ENCODE measurements around the gene PDXP. TPM values are rescaled to one million over a fixed set of nuclear protein-coding genes. Genes with fewer than 3 reads are reported as not detected.
A peak's percentile ranks its signal among the peaks of the same experiment; 100 is the strongest.
"Not testable (repeated sequence)": the region's sequence is repeated elsewhere in the genome, so short reads cannot be mapped to it uniquely, and the experiment has no call there.

PDXP gene
- total and polyA plus RNA-seq, 5 donors from 2014 or later: 1.1 to 5.8 (median 2.0) TPM

DNA sequence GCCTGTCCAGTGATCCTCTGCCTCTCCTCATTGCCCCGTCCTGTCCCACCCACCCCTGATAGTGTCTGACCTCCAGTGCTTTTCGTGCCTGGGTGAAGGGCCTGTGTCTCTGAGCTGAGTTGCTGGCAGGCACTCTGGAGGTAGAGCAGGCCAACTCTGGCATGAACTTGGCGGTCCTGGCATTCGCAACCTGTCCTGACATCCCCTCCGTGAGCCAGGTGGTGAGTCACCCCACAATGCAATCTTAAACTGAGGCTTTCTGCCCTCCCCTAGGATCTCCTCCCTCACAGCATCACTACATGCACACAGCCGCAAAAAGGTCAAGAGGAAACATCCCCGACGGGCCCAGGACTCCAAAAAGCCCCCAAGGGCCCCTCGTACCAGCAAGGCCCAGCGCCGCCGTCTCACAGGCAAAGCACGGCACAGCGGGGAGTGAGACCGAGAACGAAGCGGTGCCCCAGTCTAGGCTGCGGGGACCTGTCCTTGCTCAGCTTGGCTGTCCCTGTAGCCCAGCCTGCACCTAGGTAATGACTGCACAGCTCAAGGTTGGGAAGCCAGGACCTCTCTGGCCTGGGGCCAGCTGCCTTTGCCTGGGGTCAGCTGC is 32.5 kb downstream of the PDXP start:
- Mint-ChIP-seq H3K4me3 (peak overlapping the region in 1 of 4 donors; percentile 38), H3K27ac (no peak overlapping the region), H3K27me3 (no peaks in the 10 kb centered on the region), H3K36me3 (peaks cover 29% of the 10 kb centered on the region), H3K4me1 (peaks cover 2 to 32% (median 20%) of the 10 kb centered on the region in 4 donors), H3K9me3 (no peaks in the 10 kb centered on the region)
- no peak for DNase-seq
- H3K36me3 ChIP-seq (ENCODE audit: control insufficient read depth, insufficient read depth, low read length): peaks cover 54% of the 10 kb centered on the region
- no peak for ATAC-seq (ENCODE audit: low read depth in 2 of 2)
- H3K27ac ChIP-seq (ENCODE audit: insufficient read depth, low read length, poor library complexity, severe bottlenecking): no peak overlapping the region
- H3K27me3 ChIP-seq (ENCODE audit: control insufficient read depth, insufficient read depth, low read length): no peaks in the 10 kb centered on the region
- peaks cover 16% of the 10 kb centered on the region for H3K4me1 ChIP-seq (ENCODE audit: control insufficient read depth, insufficient read depth, low read length, poor library complexity, severe bottlenecking)
- H3K4me3 ChIP-seq (ENCODE audit: low read depth, low read length): no peak overlapping the region
- no peaks in the 10 kb centered on the region for H3K9me3 ChIP-seq (ENCODE audit: control insufficient read depth in 2 of 2, low read length in 2 of 2)

DNA sequence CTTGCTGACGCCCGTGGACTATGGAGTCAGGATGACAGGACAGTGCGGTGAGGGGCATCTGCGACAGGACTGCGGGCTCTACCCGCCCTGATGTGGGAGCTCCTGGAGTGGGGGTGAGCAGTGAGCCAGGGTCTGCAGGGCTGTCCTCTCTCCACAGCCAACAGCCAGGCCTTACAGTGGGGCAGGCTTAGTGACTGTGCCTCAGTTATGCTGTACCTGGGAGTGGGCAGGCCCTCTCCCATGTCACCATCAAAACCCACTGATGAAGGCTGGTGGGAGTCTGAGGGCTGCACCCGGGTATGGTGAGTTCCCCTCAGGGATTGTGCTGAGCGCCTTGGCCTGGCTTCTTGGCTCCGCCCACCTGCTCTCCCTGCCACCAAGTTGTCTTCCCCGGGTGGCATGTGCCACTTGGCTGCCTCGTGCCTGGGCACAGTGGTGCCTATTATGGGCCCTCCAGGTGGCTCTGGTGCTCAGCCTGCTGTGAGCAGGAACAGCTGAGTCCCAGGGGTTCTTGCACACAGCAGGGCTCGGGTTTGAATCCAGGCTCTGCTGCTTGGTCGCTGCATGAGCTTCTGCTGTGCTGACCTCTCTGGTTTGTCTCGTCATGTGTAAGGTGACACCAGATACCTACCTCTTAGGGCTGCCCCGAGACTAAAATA is 34.2 kb downstream of the PDXP start:
- Mint-ChIP-seq H3K4me3 (peak overlapping the region in 1 of 4 donors; percentile 21), H3K4me1 (peaks cover 0 to 27% (median 12%) of the 10 kb centered on the region in 4 donors)

GRCh38 chr22:37694131-37694530 is 35.6 kb downstream of the PDXP start:
- not testable (repeated sequence) for H3K4me3 Mint-ChIP-seq; H3K4me3 ChIP-seq (ENCODE audit: low read depth, low read length); H3K27me3 ChIP-seq (ENCODE audit: control insufficient read depth, insufficient read depth, low read length); H3K27ac Mint-ChIP-seq; H3K9me3 Mint-ChIP-seq; H3K27ac ChIP-seq (ENCODE audit: insufficient read depth, low read length, poor library complexity, severe bottlenecking); ATAC-seq (ENCODE audit: low read depth in 2 of 2); H3K9me3 ChIP-seq (ENCODE audit: control insufficient read depth in 2 of 2, low read length in 2 of 2); H3K27me3 Mint-ChIP-seq; DNase-seq; H3K4me1 ChIP-seq (ENCODE audit: control insufficient read depth, insufficient read depth, low read length, poor library complexity, severe bottlenecking)
- H3K4me1 Mint-ChIP-seq: peaks cover 0 to 20% (median 5%) of the 10 kb centered on the region in 4 donors
- peaks cover 43% of the 10 kb centered on the region for H3K36me3 ChIP-seq (ENCODE audit: control insufficient read depth, insufficient read depth, low read length)
- peaks cover 23% of the 10 kb centered on the region for H3K36me3 Mint-ChIP-seq

More for the DNA sequence above, 34.2 kb downstream of the PDXP start:
- H3K27ac Mint-ChIP-seq: peak overlapping the region; percentile 44 to 88 (median 79)
- ATAC-seq (ENCODE audit: low read depth in 2 of 2) (no peak), DNase-seq (no peak)
- H3K9me3 Mint-ChIP-seq: no peaks in the 10 kb centered on the region
- Histone ChIP-seq H3K27ac (ENCODE audit: insufficient read depth, low read length, poor library complexity, severe bottlenecking) (no peak overlapping the region), H3K27me3 (ENCODE audit: control insufficient read depth, insufficient read depth, low read length) (no peaks in the 10 kb centered on the region), H3K4me3 (ENCODE audit: low read depth, low read length) (no peak overlapping the region), H3K36me3 (ENCODE audit: control insufficient read depth, insufficient read depth, low read length) (peaks cover 54% of the 10 kb centered on the region), H3K9me3 (ENCODE audit: control insufficient read depth in 2 of 2, low read length in 2 of 2) (no peaks in the 10 kb centered on the region), H3K4me1 (ENCODE audit: control insufficient read depth, insufficient read depth, low read length, poor library complexity, severe bottlenecking) (peaks cover 4% of the 10 kb centered on the region)
- H3K27me3 Mint-ChIP-seq: no peaks in the 10 kb centered on the region
- H3K36me3 Mint-ChIP-seq: peaks cover 29% of the 10 kb centered on the region

DNA sequence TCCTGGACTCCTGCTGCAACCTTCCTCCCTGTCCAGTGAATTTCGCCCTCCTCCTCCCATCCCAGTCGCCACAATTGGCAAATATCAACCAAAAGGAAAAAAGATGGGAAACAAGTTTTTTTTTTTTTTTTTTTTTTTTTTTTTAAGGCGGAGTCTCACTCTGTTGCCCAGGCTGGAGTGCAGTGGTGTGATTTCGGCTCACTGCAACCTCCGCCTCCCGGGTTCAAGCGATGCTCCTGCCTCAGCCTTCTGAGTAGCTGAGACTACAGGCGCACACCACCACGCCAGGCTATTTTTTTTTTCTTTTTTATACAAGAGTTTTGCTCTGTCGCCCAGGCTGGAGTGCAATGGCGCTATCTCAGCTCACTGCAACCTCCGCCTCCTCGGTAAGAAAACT is 37.7 kb downstream of the PDXP start:
- not testable (repeated sequence) for H3K9me3 Mint-ChIP-seq; DNase-seq; H3K9me3 ChIP-seq (ENCODE audit: control insufficient read depth in 2 of 2, low read length in 2 of 2); H3K27me3 ChIP-seq (ENCODE audit: control insufficient read depth, insufficient read depth, low read length); H3K27ac Mint-ChIP-seq; H3K4me3 ChIP-seq (ENCODE audit: low read depth, low read length); H3K27me3 Mint-ChIP-seq; ATAC-seq (ENCODE audit: low read depth in 2 of 2); H3K4me1 ChIP-seq (ENCODE audit: control insufficient read depth, insufficient read depth, low read length, poor library complexity, severe bottlenecking); H3K27ac ChIP-seq (ENCODE audit: insufficient read depth, low read length, poor library complexity, severe bottlenecking)
- Mint-ChIP-seq H3K4me1 (peaks cover 0 to 17% (median 5%) of the 10 kb centered on the region in 4 donors), H3K4me3 (peak overlapping the region in 2 of 4 donors; percentile 4 to 41), H3K36me3 (peaks cover 16% of the 10 kb centered on the region)
- peaks cover 26% of the 10 kb centered on the region for H3K36me3 ChIP-seq (ENCODE audit: control insufficient read depth, insufficient read depth, low read length)

DNA sequence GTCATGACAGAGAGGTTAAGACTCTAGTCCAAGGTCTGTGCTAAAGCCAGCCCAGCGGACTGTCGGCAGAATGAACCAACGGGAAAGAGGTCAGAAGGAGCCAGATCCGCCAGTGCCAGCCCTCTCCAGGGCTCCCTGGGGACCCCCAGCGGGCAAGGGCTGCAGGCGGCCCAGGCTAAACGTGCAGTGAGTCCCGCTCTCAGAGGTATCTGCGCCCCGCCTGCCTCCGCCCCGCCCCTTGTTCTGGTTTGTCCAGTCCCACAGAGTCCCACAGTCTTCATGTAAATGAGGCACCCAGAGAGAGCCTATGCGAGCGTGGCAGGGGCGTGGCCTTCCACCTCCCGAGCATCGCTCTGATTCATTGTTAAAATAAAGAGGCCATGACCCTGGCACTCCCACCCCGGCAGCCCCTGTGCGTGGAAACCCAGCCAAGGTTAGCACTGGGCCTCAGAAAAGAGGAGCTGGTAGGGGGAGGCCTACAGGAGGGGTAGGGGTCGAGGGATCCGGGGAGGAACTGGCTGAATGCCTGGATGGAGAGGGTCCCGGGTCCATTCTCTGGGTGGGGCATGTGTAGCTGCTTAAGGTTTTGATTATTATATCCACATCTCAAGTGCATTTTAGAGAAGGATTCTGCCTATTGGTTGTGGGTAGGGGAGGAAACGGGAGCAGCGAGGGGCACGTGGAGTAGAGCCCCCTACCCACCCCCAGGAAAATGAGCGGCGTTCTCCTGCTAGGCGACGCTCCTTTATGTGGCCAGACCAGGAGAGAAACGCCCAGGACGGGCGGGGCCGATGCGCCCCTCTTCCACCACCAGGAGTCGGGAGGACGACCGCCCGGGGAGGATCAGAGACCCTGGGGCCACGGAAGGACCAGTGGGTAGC is 38.4 kb downstream of the PDXP start, which contains the start of gene TRIOBP:
Gene TRIOBP, plus strand, starts transcription at position 392 of the 881 bp plus-strand sequence. CDS start 4,318 bp downstream, outside the sequence.
- Histone ChIP-seq H3K36me3 (ENCODE audit: control insufficient read depth, insufficient read depth, low read length) (peaks cover 20% of the 10 kb centered on the region), H3K9me3 (ENCODE audit: control insufficient read depth in 2 of 2, low read length in 2 of 2) (no peaks in the 10 kb centered on the region), H3K4me1 (ENCODE audit: control insufficient read depth, insufficient read depth, low read length, poor library complexity, severe bottlenecking) (no peaks in the 10 kb centered on the region), H3K4me3 (ENCODE audit: low read depth, low read length) (no peak within 1 kb of the TSS), H3K27ac (ENCODE audit: insufficient read depth, low read length, poor library complexity, severe bottlenecking) (no peak within 1 kb of the TSS), H3K27me3 (ENCODE audit: control insufficient read depth, insufficient read depth, low read length) (no peaks in the 10 kb centered on the region)
- Mint-ChIP-seq H3K4me3 (peak within 1 kb of the TSS; percentile 4 to 79 (median 30)), H3K36me3 (peaks cover 16% of the 10 kb centered on the region), H3K27me3 (no peaks in the 10 kb centered on the region), H3K4me1 (peaks cover 0 to 17% (median 5%) of the 10 kb centered on the region in 4 donors), H3K9me3 (no peaks in the 10 kb centered on the region), H3K27ac (peak within 1 kb of the TSS in 1 of 3 donors; percentile 68)
- DNase-seq (peak; percentile 70 to 90 (median 73)), ATAC-seq (ENCODE audit: low read depth in 2 of 2) (peak; percentile 87 to 96)

- ATAC-seq (ENCODE audit: low read depth in 2 of 2) (no peak), DNase-seq (no peak)
- H3K9me3 ChIP-seq (ENCODE audit: control insufficient read depth in 2 of 2, low read length in 2 of 2): no peaks in the 10 kb centered on the region
- no peaks in the 10 kb centered on the region for H3K4me1 ChIP-seq (ENCODE audit: control insufficient read depth, insufficient read depth, low read length, poor library complexity, severe bottlenecking)
- no peaks in the 10 kb centered on the region for H3K27me3 ChIP-seq (ENCODE audit: control insufficient read depth, insufficient read depth, low read length)
- Mint-ChIP-seq H3K36me3 (peaks cover 13% of the 10 kb centered on the region), H3K4me3 (no peak overlapping the region), H3K27me3 (no peaks in the 10 kb centered on the region), H3K9me3 (no peaks in the 10 kb centered on the region), H3K4me1 (peaks cover 0 to 17% (median 5%) of the 10 kb centered on the region in 4 donors), H3K27ac (no peak overlapping the region)
- H3K27ac ChIP-seq (ENCODE audit: insufficient read depth, low read length, poor library complexity, severe bottlenecking): no peak overlapping the region
- H3K36me3 ChIP-seq (ENCODE audit: control insufficient read depth, insufficient read depth, low read length): peaks cover 16% of the 10 kb centered on the region
- H3K4me3 ChIP-seq (ENCODE audit: low read depth, low read length): no peak overlapping the region
These were observed 39.0 kb downstream of the PDXP start for GRCh38 chr22:37697538-37697835.

DNA sequence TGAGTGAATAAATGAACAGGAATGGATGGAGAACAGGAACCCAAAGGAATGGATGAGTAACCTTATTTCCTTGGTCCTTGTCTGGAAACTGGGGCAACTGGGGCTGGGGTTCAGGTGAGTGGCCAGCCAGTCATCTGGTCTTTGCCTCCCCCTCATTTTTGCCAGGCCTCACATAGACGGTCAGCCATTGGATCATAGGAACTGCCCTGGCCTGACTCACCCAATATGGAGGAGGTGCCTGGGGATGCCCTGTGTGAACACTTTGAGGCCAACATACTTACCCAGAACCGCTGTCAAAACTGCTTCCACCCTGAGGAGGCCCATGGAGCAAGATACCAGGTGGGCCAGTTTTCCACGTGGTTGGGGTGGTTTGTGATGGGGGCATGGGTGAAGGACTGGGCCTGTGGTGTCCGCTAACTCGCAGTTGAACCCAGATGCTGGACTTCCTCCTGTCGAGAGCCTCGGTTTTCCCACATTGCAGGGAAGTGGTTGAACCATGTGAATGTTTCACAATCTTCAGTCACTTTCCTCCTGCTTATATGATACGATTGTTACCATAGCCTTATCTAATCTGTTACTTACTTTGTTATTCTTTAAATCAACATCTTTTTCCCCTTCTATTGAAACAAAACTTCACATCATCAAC is 42.7 kb downstream of the PDXP start:
- H3K9me3 Mint-ChIP-seq: no peaks in the 10 kb centered on the region
- H3K9me3 ChIP-seq (ENCODE audit: control insufficient read depth in 2 of 2, low read length in 2 of 2): no peaks in the 10 kb centered on the region
- ATAC-seq (ENCODE audit: low read depth in 2 of 2): no peak
- H3K27me3 Mint-ChIP-seq: no peaks in the 10 kb centered on the region
- H3K27me3 ChIP-seq (ENCODE audit: control insufficient read depth, insufficient read depth, low read length): no peaks in the 10 kb centered on the region
- no peaks in the 10 kb centered on the region for H3K36me3 ChIP-seq (ENCODE audit: control insufficient read depth, insufficient read depth, low read length)
- no peak overlapping the region for H3K27ac Mint-ChIP-seq
- H3K4me3 Mint-ChIP-seq: no peak overlapping the region
- DNase-seq: no peak
- peaks cover 0 to 9% (median 3%) of the 10 kb centered on the region in 4 donors for H3K4me1 Mint-ChIP-seq
- H3K27ac ChIP-seq (ENCODE audit: insufficient read depth, low read length, poor library complexity, severe bottlenecking): no peak overlapping the region
- no peak overlapping the region for H3K4me3 ChIP-seq (ENCODE audit: low read depth, low read length)
- no peaks in the 10 kb centered on the region for H3K4me1 ChIP-seq (ENCODE audit: control insufficient read depth, insufficient read depth, low read length, poor library complexity, severe bottlenecking)
- H3K36me3 Mint-ChIP-seq: peaks cover 18% of the 10 kb centered on the region
